Immature natural killer cell (primary cell): ENCODE data around the gene ZNF239. TPM values are rescaled to one million over a fixed set of nuclear protein-coding genes. Genes with fewer than 3 reads are reported as not detected.
"Not testable (repeated sequence)": the region's sequence is repeated elsewhere in the genome, so short reads cannot be mapped to it uniquely, and the experiment has no call there.

Source experiments
- DNase-seq, 3 donors: peaks; one replicate each; pipeline ENCODE4 v3.0.0; 2022; ENCODE audit warnings: mixed read lengths in 1 of 3
- H3K27ac Mint-ChIP-seq, 6 donors: one replicate each; pipeline ENCODE4 v1.8.0; 2020; ENCODE audit warnings: mixed read lengths in 6 of 6, mild to moderate bottlenecking in 5 of 6, inconsistent platforms in 4 of 6, moderate library complexity in 3 of 6
- H3K27me3 Mint-ChIP-seq, 3 donors: one replicate each; pipeline ENCODE4 v1.8.0; 2020 to 2021; ENCODE audit warnings: low read depth in 3 of 3, mild to moderate bottlenecking in 3 of 3, mixed read lengths in 3 of 3, moderate library complexity in 3 of 3, inconsistent platforms in 1 of 3
- H3K36me3 Mint-ChIP-seq, 3 donors: one replicate each; pipeline ENCODE4 v1.8.0; 2020; ENCODE audit warnings: mixed read lengths in 3 of 3, inconsistent platforms in 2 of 3, mild to moderate bottlenecking in 2 of 3
- H3K4me1 Mint-ChIP-seq, 2 donors: one replicate each; pipeline ENCODE4 v1.8.0; 2020; ENCODE audit warnings: inconsistent platforms in 2 of 2, mild to moderate bottlenecking in 2 of 2, mixed read lengths in 2 of 2, moderate library complexity in 1 of 2
- H3K4me3 Mint-ChIP-seq, 5 donors: one replicate each; pipeline ENCODE4 v1.8.0; 2020; ENCODE audit warnings: mild to moderate bottlenecking in 5 of 5, mixed read lengths in 5 of 5, inconsistent platforms in 3 of 5, moderate library complexity in 3 of 5
- H3K9me3 Mint-ChIP-seq, 6 donors: one replicate each; pipeline ENCODE4 v1.8.0; 2020; ENCODE audit warnings: mild to moderate bottlenecking in 6 of 6, mixed read lengths in 6 of 6, inconsistent platforms in 4 of 6, moderate library complexity in 3 of 6
- polyA plus RNA-seq, 3 donors: library from polyadenylated mRNA; unstranded; fragments of 300-500 nt; fragmentation: Illumina TruSeq; gene quantifications; one replicate each; pipeline ENCODE4 v1.2.3, GENCODE V29; 2021

Gene ZNF239
- polyA plus RNA-seq: under 1 TPM in 2 of 3 donors, not detected in 1; 0.43 to 0.83 TPM

DNA sequence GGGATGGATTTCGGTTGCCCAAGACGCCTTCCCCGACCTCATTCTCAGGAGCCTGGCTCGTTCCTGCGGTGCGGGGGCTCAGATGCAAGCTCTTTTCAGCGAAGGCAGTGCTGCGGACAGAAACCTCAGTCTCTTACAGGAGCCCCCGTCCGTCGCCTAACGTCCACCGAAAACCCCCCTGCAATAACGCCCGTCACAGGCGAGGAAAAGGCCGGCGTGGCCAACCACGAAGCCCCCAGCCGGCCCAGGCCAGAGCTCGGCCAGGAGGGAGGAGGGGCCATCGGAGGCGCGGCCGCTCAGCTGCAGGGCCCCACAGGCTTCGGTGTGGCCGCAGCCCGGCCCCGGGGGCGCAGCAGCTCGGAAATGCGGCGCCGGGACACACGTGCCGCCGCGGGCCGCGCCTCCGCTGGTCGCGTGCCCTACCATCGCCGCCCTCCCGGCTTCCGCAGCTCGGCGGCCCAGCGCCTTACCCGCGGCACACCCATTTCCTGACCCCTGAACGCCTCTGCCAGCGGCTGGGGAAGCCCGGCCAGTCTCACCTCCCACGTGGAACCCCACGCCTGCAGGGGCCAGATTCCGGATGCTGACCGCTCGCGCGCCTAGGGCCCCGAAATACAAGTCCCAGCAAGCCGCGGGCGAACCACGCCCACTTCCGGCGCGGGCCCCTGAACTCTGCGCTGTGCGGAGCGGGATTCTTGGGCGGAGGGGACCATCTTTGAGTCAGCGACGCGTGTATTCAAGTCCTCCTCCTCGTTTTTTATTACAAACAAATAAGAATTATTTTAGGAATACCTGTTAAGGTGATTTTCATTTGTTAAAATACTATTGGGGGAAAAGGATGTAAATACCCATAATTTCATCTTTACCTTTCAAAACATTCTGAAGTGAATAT lies at the start of gene ZNF239:
ZNF239 (minus strand) TSS at position 616 of the 892 bp plus-strand sequence. CDS start 16,537 bp downstream, outside the sequence.
- peak within 1 kb of the TSS; percentile 91 to 98 (median 97) for H3K27ac Mint-ChIP-seq
- peak within 1 kb of the TSS; percentile 87 to 91 (median 89) for H3K4me3 Mint-ChIP-seq
- DNase-seq: peak; percentile 90 to 92 (median 92)
- H3K4me1 Mint-ChIP-seq: peaks cover 58 to 75% of the 10 kb centered on the region in 2 donors
- peaks cover 11 to 13% (median 12%) of the 10 kb centered on the region in 3 donors for H3K27me3 Mint-ChIP-seq
- peaks cover 3 to 9% (median 4%) of the 10 kb centered on the region in 3 donors for H3K36me3 Mint-ChIP-seq
- H3K9me3 Mint-ChIP-seq: peaks cover 0 to 5% (median 2%) of the 10 kb centered on the region in 6 donors

DNA sequence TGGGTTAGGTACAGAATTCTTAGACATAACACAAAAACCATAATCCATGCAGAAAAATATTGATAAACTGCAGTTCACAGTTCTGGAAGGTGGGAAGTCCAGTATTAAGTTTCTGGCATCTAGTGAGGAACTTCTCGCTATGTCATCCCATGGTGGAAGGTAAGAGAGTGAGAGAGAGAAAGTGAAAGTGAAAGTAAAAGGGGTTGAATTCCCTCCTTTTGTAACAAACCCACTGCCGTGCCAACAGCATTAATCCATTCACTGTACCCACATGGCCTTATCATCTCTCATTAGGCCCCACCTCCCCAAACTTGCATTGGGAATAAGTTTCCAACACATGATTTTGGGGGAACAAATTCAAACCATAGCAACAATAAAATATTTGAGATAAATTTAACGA lies 48.9 kb upstream of the ZNF239 start:
- peak; percentile 27 to 52 (median 41) for DNase-seq
- H3K9me3 Mint-ChIP-seq: peaks cover 4 to 25% (median 10%) of the 10 kb centered on the region in 6 donors
- H3K27me3 Mint-ChIP-seq: peaks cover 0 to 4% (median 2%) of the 10 kb centered on the region in 3 donors
- peaks cover 7 to 17% (median 13%) of the 10 kb centered on the region in 3 donors for H3K36me3 Mint-ChIP-seq
- peak overlapping the region; percentile 82 to 93 (median 82) for H3K4me3 Mint-ChIP-seq
- H3K4me1 Mint-ChIP-seq: peaks cover 13 to 28% of the 10 kb centered on the region in 2 donors
- H3K27ac Mint-ChIP-seq: peak overlapping the region; percentile 37 to 93 (median 88)

DNA sequence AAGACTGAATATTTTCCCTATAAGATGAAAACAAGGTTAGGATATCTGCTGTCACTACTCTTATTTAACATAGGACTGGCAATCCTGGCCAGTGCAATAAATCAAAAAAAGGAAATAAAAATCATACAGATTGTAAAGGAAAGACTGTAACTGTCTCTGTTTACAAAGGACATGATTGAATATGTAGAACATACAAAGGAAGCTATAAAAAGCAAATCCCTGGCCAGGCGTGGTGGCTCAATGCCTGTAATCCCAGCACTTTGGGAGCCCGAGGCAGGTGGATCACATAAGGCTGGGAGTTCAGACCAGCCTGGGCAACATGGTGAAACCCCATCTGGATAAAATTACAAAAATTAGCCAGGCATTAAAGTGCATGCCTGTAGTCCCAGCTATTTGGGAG lies 47.6 kb upstream of the ZNF239 start:
- DNase-seq: no peak
- H3K4me1 Mint-ChIP-seq: peaks cover 13 to 28% of the 10 kb centered on the region in 2 donors
- H3K9me3 Mint-ChIP-seq: peaks cover 4 to 35% (median 18%) of the 10 kb centered on the region in 6 donors
- peaks cover 0 to 3% (median 2%) of the 10 kb centered on the region in 3 donors for H3K27me3 Mint-ChIP-seq
- peaks cover 11 to 23% (median 17%) of the 10 kb centered on the region in 3 donors for H3K36me3 Mint-ChIP-seq
- peak overlapping the region in 3 of 5 donors; percentile 33 to 93 (median 82) for H3K4me3 Mint-ChIP-seq
- peak overlapping the region in 3 of 6 donors; percentile 23 to 63 (median 53) for H3K27ac Mint-ChIP-seq

DNA sequence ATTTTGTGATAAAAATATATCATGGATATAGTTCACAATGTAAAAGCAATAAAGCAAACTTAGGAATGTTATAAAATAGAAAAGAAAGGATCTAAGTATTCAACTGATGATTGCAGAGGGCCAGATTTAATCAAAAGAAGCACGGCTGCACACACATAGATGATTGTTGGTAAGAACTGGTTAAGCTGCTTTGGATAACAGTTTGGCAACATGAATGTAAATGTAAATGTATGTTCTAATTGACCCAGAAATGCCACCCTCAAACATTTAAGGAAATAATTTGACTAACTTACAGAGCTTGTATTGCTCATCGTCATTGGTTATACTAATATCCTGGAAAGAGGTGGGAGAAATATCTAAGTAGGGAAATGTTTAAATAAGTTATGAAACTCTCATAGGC lies 45.0 kb upstream of the ZNF239 start:
- H3K27ac Mint-ChIP-seq: no peak overlapping the region
- no peak for DNase-seq
- peaks cover 13 to 58% (median 34%) of the 10 kb centered on the region in 6 donors for H3K9me3 Mint-ChIP-seq
- peaks cover 13 to 34% of the 10 kb centered on the region in 2 donors for H3K4me1 Mint-ChIP-seq
- H3K27me3 Mint-ChIP-seq: peaks cover 0 to 3% (median 0%) of the 10 kb centered on the region in 3 donors
- no peak overlapping the region for H3K4me3 Mint-ChIP-seq
- H3K36me3 Mint-ChIP-seq: peaks cover 35 to 48% (median 40%) of the 10 kb centered on the region in 3 donors

DNA sequence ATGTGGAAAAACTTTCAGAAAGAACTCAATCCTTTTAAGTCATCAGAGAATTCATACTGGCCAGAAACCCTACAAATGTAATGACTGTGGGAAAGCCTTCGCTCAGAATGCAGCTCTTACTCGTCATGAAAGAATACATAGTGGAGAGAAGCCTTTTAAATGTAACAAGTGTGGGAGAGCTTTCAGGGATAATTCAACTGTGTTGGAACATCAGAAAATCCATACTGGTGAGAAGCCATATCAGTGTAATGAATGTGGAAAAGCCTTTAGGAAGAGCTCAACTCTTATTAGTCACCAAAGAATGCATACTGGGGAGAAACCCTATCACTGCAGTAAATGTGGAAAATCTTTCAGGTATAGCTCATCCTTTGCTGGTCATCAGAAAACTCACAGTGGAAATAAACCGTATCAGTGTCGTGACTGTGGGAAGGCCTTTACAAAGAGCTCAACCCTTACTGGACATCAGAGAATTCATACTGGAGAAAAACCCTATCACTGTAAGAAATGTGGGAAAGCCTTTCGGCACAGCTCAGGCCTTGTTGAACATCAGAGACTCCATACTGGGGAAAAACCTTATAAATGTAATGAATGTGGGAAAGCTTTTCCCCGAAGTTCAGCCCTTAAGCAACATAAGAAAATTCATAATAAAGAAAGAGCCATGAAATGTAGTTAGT lies 42.4 kb upstream of the ZNF239 start:
- Mint-ChIP-seq H3K4me1 (peaks cover 0 to 12% of the 10 kb centered on the region in 2 donors), H3K27me3 (peaks cover 0 to 1% (median 0%) of the 10 kb centered on the region in 3 donors), H3K36me3 (peaks cover 47 to 62% (median 58%) of the 10 kb centered on the region in 3 donors), H3K9me3 (peaks cover 13 to 58% (median 33%) of the 10 kb centered on the region in 6 donors), H3K4me3 (no peak overlapping the region), H3K27ac (peak overlapping the region in 1 of 6 donors; percentile 12)
- no peak for DNase-seq

DNA sequence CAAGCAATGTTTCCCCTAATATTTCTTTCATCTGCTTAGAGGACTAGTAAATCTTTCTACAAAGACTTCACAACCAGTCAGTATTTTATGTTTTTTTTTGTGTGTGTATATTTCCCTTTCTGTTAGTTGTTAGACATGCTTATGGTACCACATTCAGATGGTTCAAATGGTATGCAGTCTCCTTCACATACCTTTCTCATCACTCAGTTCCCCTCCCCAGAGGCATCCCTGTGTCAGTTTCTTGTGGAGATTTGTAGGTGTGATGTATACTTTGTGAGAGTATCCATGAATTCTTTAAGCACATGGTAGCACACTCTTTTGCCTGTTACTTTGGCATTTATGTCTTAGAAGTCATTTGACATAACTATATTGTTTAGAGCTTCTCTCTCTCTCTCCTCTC lies 36.2 kb upstream of the ZNF239 start:
- Mint-ChIP-seq H3K9me3 (peaks cover 0 to 11% (median 3%) of the 10 kb centered on the region in 6 donors), H3K4me1 (peaks cover 33 to 56% of the 10 kb centered on the region in 2 donors), H3K27ac (peak overlapping the region in 4 of 6 donors; percentile 18 to 83 (median 32)), H3K27me3 (peaks cover 0 to 1% (median 0%) of the 10 kb centered on the region in 3 donors), H3K4me3 (no peak overlapping the region), H3K36me3 (peaks cover 27 to 64% (median 62%) of the 10 kb centered on the region in 3 donors)
- DNase-seq: no peak

DNA sequence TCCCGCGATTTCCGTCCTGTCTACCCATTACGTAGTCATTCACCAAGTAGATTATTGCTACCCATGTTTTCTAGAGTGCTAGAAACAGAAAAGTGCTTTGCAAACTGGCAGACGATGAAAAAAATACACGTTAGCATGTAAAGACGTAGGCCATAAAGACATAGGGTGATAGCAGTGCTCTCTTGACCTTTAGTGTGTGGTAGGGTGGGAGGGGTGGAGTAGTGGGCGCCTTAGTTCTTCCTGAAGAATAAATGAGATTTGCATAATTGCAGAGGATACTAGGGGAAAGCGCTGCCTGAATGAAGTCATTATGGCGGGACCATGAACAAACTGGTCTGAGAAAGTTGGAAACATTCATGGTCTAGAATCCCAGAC lies 32.8 kb upstream of the ZNF239 start:
- no peak for DNase-seq
- Mint-ChIP-seq H3K4me3 (peak overlapping the region; percentile 78 to 87 (median 86)), H3K4me1 (peaks cover 35 to 58% of the 10 kb centered on the region in 2 donors), H3K27me3 (peaks cover 0 to 6% (median 0%) of the 10 kb centered on the region in 3 donors), H3K27ac (peak overlapping the region; percentile 57 to 76 (median 66)), H3K36me3 (peaks cover 14 to 36% (median 34%) of the 10 kb centered on the region in 3 donors), H3K9me3 (peaks cover 0 to 2% (median 0%) of the 10 kb centered on the region in 6 donors)

DNA sequence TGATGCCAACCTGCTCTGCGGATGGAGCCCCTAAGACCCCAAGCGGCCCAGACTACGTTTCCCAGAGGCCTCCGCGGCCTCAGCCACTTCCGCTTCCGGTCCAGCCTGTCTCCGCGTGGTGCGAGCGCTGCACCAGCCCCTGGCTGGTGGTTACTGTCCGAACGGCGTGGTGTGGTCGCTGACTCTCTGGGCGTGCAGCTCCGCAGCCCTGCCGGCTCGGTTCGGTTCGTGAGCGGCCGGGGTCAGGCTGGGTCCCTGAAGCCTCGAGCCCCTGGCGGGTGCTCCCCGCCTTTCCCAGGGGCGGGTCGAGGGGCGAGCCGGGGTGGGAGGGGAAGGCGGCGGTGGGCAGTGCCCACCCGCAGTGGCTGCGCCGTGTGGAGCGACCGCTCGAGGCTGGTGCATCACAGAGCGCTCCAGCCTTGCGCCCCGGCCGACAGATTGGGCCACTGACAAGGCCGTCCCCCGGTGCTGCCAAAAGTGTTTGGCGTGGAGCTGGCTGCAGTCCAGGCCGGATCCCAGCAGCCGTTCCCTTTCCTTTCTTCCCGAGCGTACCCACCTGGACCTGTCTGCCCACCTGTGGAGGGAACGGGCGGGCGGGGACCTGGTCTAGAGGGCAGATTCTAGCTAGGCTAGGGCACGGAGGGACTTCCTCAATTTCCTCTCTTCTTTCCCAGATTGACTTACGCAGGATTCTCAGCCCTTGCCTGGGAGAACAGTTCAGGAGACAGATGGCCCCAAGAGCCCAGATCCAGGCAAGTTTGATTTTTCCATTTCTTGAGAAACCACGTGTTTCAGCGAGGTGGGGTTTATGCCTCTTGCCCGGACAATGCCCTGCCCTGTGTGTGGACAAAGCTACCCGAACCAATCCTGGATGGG lies 32.1 kb upstream of the ZNF239 start, which contains the start of gene ZNF485:
ZNF485 (plus strand) TSS at position 116 of the 876 bp plus-strand sequence; CDS start at position 729, 613 bp downstream.
- H3K27ac Mint-ChIP-seq: peak within 1 kb of the TSS; percentile 64 to 90 (median 80)
- peak within 1 kb of the TSS; percentile 78 to 87 (median 86) for H3K4me3 Mint-ChIP-seq
- peaks cover 35 to 58% of the 10 kb centered on the region in 2 donors for H3K4me1 Mint-ChIP-seq

DNA sequence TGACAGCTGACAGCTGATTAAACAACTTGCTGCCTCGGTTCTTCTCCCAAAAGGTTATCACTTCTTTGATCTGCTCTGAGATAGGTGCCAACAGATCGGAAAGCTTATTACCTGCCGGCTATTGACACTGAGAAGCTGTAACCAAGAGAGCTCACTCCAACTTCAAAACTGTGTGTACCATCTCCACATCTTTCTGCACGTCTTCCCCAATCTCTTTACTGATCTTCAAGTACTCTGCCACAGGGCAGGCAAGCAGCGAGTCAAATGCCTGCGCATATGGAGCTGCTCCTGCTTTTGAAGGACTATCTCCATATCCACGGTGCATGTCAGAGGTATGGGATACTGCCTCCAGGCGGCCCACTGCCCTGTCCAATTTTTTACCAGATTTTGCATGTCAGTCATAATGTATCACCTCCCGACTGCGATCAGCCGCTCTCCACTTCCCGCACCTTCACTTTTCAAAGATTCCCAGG lies 31.5 kb upstream of the ZNF239 start:
- H3K27me3 Mint-ChIP-seq: peaks cover 0 to 6% (median 0%) of the 10 kb centered on the region in 3 donors
- no peak for DNase-seq
- peak overlapping the region in 5 of 6 donors; percentile 80 to 90 (median 81) for H3K27ac Mint-ChIP-seq
- peaks cover 35 to 58% of the 10 kb centered on the region in 2 donors for H3K4me1 Mint-ChIP-seq
- H3K36me3 Mint-ChIP-seq: peaks cover 7 to 24% (median 22%) of the 10 kb centered on the region in 3 donors
- H3K4me3 Mint-ChIP-seq: peak overlapping the region; percentile 78 to 87 (median 86)
- H3K9me3 Mint-ChIP-seq: peaks cover 0 to 2% (median 0%) of the 10 kb centered on the region in 6 donors

More for the DNA sequence above, 32.1 kb upstream of the ZNF239 start, which contains the start of gene ZNF485:
- Mint-ChIP-seq H3K36me3 (peaks cover 8 to 30% (median 28%) of the 10 kb centered on the region in 3 donors), H3K9me3 (peaks cover 0 to 2% (median 0%) of the 10 kb centered on the region in 6 donors), H3K27me3 (peaks cover 0 to 6% (median 0%) of the 10 kb centered on the region in 3 donors)
- peak; percentile 63 to 69 (median 65) for DNase-seq

DNA sequence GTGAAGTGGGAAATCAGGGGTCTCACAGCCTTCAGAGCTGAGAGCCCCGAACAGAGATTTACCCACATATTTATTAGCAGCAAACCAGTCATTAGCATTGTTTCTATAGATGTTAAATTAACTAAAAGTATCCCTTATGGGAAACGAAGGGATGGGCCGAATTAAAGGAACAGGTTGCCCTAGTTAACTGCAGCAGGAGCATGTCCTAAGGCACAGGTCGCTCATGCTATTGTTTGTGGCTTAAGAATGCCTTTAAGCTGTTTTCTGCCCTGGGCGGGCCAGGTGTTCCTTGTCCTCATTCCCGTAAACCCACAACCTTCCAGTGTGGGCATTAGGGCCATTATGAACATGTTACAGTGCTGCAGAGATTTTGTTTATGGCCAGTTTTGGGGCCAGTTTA lies 27.2 kb upstream of the ZNF239 start:
- not testable (repeated sequence) for H3K9me3 Mint-ChIP-seq, H3K27ac Mint-ChIP-seq, H3K36me3 Mint-ChIP-seq, H3K4me3 Mint-ChIP-seq, DNase-seq, H3K27me3 Mint-ChIP-seq
- peaks cover 43 to 48% of the 10 kb centered on the region in 2 donors for H3K4me1 Mint-ChIP-seq

DNA sequence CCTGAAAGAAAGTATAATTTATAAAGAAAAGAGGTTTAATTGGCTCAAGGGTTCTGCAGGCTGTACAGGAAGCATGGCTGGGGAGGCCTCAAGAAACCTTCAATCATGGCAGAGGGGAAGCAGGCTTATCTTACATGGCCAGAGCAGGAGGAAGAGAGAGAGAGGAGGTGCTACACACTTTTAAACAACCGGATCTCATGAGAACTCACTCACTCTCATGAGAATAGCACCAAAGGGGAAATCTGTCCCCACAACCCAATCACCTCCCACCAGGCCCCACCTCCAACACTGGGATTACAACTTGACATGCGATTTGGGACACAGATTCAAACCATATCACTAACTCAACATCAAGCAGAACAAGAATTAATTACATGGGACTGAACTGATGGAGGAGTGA lies 24.9 kb upstream of the ZNF239 start:
- H3K4me3 Mint-ChIP-seq: peak overlapping the region; percentile 7 to 63 (median 20)
- H3K36me3 Mint-ChIP-seq: no peaks in the 10 kb centered on the region
- no peaks in the 10 kb centered on the region for H3K9me3 Mint-ChIP-seq
- H3K27ac Mint-ChIP-seq: peak overlapping the region; percentile 46 to 89 (median 76)
- H3K4me1 Mint-ChIP-seq: peaks cover 52 to 58% of the 10 kb centered on the region in 2 donors
- no peak for DNase-seq
- peaks cover 0 to 6% (median 0%) of the 10 kb centered on the region in 3 donors for H3K27me3 Mint-ChIP-seq

DNA sequence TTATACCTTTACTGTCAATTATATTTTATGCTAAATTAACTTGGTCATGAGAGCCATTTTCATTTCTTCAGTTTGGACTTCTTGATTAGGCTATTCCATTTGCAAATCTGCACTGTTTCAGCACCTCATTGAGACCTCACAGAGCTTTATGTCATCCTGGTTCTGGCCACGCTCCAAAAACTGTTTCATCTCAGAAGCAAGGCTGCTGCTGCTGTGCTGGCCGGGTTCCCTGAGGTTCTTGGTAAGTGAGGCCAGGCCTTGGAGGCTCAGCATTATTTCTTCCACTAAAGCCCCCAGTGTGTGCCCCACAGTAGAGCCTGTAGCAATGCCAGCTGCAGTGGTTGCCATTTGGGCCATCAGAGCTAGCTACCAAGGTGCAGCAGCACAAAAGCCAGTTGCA lies 24.0 kb upstream of the ZNF239 start:
- Mint-ChIP-seq H3K36me3 (peaks cover 0 to 4% (median 0%) of the 10 kb centered on the region in 3 donors), H3K9me3 (no peaks in the 10 kb centered on the region), H3K4me1 (peaks cover 59 to 64% of the 10 kb centered on the region in 2 donors), H3K4me3 (peak overlapping the region in 1 of 5 donors; percentile 37), H3K27ac (peak overlapping the region in 3 of 6 donors; percentile 15 to 60 (median 50)), H3K27me3 (peaks cover 0 to 2% (median 0%) of the 10 kb centered on the region in 3 donors)
- no peak for DNase-seq
